Measurements from ENCODE around the gene TRIM9. TPM values are rescaled to one million over a fixed set of nuclear protein-coding genes. Genes with fewer than 3 reads are reported as not detected.

TRIM9 gene
- polyA plus RNA-seq, 4 donors: 0.80 to 1.3 TPM; not detected in 2

DNA sequence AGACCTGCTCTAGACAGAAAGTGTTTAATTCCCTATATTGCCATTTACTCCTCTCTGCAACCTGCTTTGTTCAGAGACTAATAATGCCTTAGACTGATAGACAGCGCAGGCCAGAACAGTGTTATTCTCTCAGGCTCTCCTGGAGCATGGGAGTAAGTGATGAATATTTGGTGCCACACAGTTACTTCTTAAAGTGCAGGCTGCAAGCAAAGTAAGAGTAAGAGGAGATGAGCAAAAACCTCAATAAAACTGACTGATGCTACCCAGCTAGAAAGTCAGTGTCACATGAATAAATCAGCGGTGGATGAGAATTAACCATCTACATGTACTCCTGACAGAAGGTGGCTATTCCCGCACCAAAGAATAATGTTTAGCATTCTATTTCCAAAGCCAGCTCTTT is 9.9 kb downstream of the TRIM9 start:
- no peak for FAIRE-seq

DNA sequence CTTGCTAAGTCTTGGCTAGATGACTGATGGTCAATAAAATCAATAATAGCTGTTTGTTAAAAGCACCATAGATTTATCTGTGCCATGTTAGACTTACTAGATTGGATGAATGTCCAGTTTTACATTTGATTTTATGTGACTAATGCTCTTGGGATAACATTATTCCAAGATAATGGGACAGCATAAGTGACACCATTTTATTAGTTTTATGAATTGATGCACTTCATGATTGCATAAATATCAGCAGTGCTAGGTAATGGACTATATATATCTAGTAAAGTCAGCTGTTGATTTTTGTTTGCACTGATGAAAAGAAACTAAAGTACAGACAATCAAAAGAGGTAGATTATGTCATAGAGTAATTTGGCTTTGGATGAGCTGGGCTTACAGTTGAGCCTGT is 10.4 kb downstream of the TRIM9 start:
- FAIRE-seq (no peak), DNase-seq (no peak)
- Histone ChIP-seq H3K4me1 (ENCODE audit: control insufficient read depth in 3 of 3, insufficient read depth in 2 of 3, low read depth in 1 of 3, low read length in 2 of 3) (no peaks in the 10 kb centered on the region), H3K36me3 (ENCODE audit: control insufficient read depth in 3 of 3, insufficient read depth in 2 of 3, low read depth in 1 of 3, low read length in 3 of 3) (no peaks in the 10 kb centered on the region), H3K4me3 (ENCODE audit: low read depth in 1 of 3, low read length in 3 of 3) (no peak overlapping the region), H3K27me3 (ENCODE audit: control insufficient read depth in 3 of 3, insufficient read depth in 3 of 3, low read length in 3 of 3) (peaks cover 0 to 4% (median 0%) of the 10 kb centered on the region in 3 donors), H3K9me3 (ENCODE audit: control insufficient read depth in 2 of 2, insufficient read depth in 1 of 2, low read depth in 1 of 2, low read length in 1 of 2) (no peaks in the 10 kb centered on the region), H3K27ac (ENCODE audit: low read depth in 1 of 3, low read length in 2 of 3) (no peak overlapping the region)

More for the DNA sequence above, 9.9 kb downstream of the TRIM9 start:
- Histone ChIP-seq H3K27ac (ENCODE audit: low read depth in 1 of 3, low read length in 2 of 3) (no peak overlapping the region), H3K4me1 (ENCODE audit: control insufficient read depth in 3 of 3, insufficient read depth in 2 of 3, low read depth in 1 of 3, low read length in 2 of 3) (no peaks in the 10 kb centered on the region), H3K36me3 (ENCODE audit: control insufficient read depth in 3 of 3, insufficient read depth in 2 of 3, low read depth in 1 of 3, low read length in 3 of 3) (no peaks in the 10 kb centered on the region), H3K27me3 (ENCODE audit: control insufficient read depth in 3 of 3, insufficient read depth in 3 of 3, low read length in 3 of 3) (peaks cover 0 to 4% (median 0%) of the 10 kb centered on the region in 3 donors), H3K9me3 (ENCODE audit: control insufficient read depth in 2 of 2, insufficient read depth in 1 of 2, low read depth in 1 of 2, low read length in 1 of 2) (no peaks in the 10 kb centered on the region), H3K4me3 (ENCODE audit: low read depth in 1 of 3, low read length in 3 of 3) (no peak overlapping the region)
- no peak for DNase-seq
- WGBS, 3 donors: 94 to 99% (median 94%) methylated on average over 3 of the region's 3 CpGs

DNA sequence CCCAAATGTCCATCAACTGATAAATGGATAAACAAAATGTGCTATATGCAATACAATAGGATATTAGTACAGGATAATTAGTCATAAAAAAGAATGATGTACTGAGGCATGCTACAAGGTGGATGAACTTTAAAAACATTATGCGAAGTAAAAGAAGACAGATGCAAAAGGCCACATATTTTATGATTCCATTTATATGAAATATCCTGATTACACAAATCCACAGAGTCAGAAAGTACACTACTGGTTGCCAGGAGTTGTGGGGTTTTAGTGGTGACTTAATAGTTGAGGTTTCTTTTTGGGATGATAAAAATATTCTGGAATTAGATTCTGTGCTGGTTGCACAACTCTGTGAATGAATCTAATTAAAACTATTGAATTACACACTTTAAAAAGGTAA is 12.6 kb downstream of the TRIM9 start:
- Histone ChIP-seq H3K27ac (ENCODE audit: low read depth in 1 of 3, low read length in 2 of 3) (no peak overlapping the region), H3K27me3 (ENCODE audit: control insufficient read depth in 3 of 3, insufficient read depth in 3 of 3, low read length in 3 of 3) (peaks cover 0 to 4% (median 0%) of the 10 kb centered on the region in 3 donors), H3K36me3 (ENCODE audit: control insufficient read depth in 3 of 3, insufficient read depth in 2 of 3, low read depth in 1 of 3, low read length in 3 of 3) (no peaks in the 10 kb centered on the region), H3K9me3 (ENCODE audit: control insufficient read depth in 2 of 2, insufficient read depth in 1 of 2, low read depth in 1 of 2, low read length in 1 of 2) (no peaks in the 10 kb centered on the region), H3K4me1 (ENCODE audit: control insufficient read depth in 3 of 3, insufficient read depth in 2 of 3, low read depth in 1 of 3, low read length in 2 of 3) (no peaks in the 10 kb centered on the region), H3K4me3 (ENCODE audit: low read depth in 1 of 3, low read length in 3 of 3) (no peak overlapping the region)
- FAIRE-seq (no peak), DNase-seq (no peak)
- WGBS, 3 donors: 85 to 93% (median 85%) methylated on average over 1 of the region's 1 CpG

DNA sequence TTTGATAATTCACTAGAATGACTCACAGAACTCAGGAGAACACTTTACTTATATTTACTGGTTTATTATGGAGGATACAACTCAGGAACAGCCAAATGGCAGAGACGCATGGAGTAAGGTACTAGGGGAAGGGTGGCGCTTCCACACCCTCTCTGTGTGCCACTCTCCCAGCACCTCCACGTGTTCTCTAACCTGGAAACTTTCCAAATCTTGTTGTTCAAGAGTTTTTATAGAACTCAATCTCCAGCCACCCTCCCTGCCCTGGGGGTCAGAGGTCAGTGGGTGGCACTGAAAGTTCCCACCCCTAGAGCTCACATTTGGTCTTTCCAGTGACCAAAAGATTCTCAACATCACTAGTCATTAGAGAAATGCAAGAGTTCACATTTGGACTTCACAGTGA is 13.2 kb downstream of the TRIM9 start:
- WGBS, 3 donors: 61 to 65% (median 65%) methylated on average over 3 of the region's 3 CpGs
- DNase-seq (no peak), FAIRE-seq (no peak)
- Histone ChIP-seq H3K27me3 (ENCODE audit: control insufficient read depth in 3 of 3, insufficient read depth in 3 of 3, low read length in 3 of 3) (peaks cover 0 to 4% (median 0%) of the 10 kb centered on the region in 3 donors), H3K9me3 (ENCODE audit: control insufficient read depth in 2 of 2, insufficient read depth in 1 of 2, low read depth in 1 of 2, low read length in 1 of 2) (no peaks in the 10 kb centered on the region), H3K4me3 (ENCODE audit: low read depth in 1 of 3, low read length in 3 of 3) (no peak overlapping the region), H3K36me3 (ENCODE audit: control insufficient read depth in 3 of 3, insufficient read depth in 2 of 3, low read depth in 1 of 3, low read length in 3 of 3) (no peaks in the 10 kb centered on the region), H3K4me1 (ENCODE audit: control insufficient read depth in 3 of 3, insufficient read depth in 2 of 3, low read depth in 1 of 3, low read length in 2 of 3) (no peaks in the 10 kb centered on the region), H3K27ac (ENCODE audit: low read depth in 1 of 3, low read length in 2 of 3) (no peak overlapping the region)

DNA sequence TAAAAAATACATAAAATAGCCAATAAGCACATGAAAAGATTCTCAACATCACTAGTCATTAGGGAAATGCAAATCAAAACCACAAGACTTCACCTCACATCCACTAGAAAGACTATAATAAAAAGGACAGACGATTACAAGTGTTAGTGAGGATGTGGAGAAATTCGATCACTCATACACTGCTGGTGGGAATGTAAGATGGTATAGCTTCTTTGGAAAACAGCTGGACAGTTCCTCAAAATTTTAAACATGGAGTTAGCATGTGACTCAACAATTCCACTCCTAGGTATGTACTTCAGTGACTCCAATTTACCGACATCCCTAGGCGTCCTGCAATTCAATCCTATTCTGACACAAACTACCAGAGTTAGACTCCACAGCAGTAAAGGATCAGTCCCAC is 13.7 kb downstream of the TRIM9 start:
- H3K27ac ChIP-seq (ENCODE audit: low read depth in 1 of 3, low read length in 2 of 3): no peak overlapping the region
- H3K4me3 ChIP-seq (ENCODE audit: low read depth in 1 of 3, low read length in 3 of 3): no peak overlapping the region
- DNase-seq: no peak
- 85 to 92% (median 86%) methylated on average over 4 of the region's 4 CpGs for WGBS, 3 donors
- H3K36me3 ChIP-seq (ENCODE audit: control insufficient read depth in 3 of 3, insufficient read depth in 2 of 3, low read depth in 1 of 3, low read length in 3 of 3): no peaks in the 10 kb centered on the region
- H3K9me3 ChIP-seq (ENCODE audit: control insufficient read depth in 2 of 2, insufficient read depth in 1 of 2, low read depth in 1 of 2, low read length in 1 of 2): no peaks in the 10 kb centered on the region
- H3K27me3 ChIP-seq (ENCODE audit: control insufficient read depth in 3 of 3, insufficient read depth in 3 of 3, low read length in 3 of 3): peaks cover 0 to 4% (median 0%) of the 10 kb centered on the region in 3 donors
- FAIRE-seq: no peak
- H3K4me1 ChIP-seq (ENCODE audit: control insufficient read depth in 3 of 3, insufficient read depth in 2 of 3, low read depth in 1 of 3, low read length in 2 of 3): no peaks in the 10 kb centered on the region

DNA sequence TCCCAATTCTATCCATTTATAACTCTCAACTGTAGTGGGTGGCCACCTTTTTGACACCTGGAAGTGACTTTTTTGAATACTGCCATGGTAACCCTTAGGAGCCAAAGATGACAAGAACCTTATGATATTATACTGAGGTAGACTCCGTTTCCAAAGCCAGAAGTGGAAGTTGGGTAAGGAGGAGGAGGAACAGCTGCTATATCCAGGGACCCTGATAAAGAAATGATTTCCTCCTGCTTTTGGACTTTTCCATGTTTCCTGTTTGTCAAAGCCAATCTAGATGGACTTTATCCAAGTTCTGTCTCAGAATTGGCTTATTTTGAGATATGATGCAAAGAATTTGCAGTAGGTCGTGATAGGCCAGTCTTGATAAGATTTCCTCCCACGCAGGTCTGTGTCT is 14.3 kb downstream of the TRIM9 start:
- Histone ChIP-seq H3K27me3 (ENCODE audit: control insufficient read depth in 3 of 3, insufficient read depth in 3 of 3, low read length in 3 of 3) (peaks cover 0 to 4% (median 0%) of the 10 kb centered on the region in 3 donors), H3K36me3 (ENCODE audit: control insufficient read depth in 3 of 3, insufficient read depth in 2 of 3, low read depth in 1 of 3, low read length in 3 of 3) (no peaks in the 10 kb centered on the region), H3K27ac (ENCODE audit: low read depth in 1 of 3, low read length in 2 of 3) (no peak overlapping the region), H3K4me3 (ENCODE audit: low read depth in 1 of 3, low read length in 3 of 3) (no peak overlapping the region), H3K4me1 (ENCODE audit: control insufficient read depth in 3 of 3, insufficient read depth in 2 of 3, low read depth in 1 of 3, low read length in 2 of 3) (no peaks in the 10 kb centered on the region), H3K9me3 (ENCODE audit: control insufficient read depth in 2 of 2, insufficient read depth in 1 of 2, low read depth in 1 of 2, low read length in 1 of 2) (no peaks in the 10 kb centered on the region)
- FAIRE-seq (no peak), DNase-seq (no peak)
- WGBS, 3 donors: 28 to 45% (median 28%) methylated on average over 3 of the region's 3 CpGs

DNA sequence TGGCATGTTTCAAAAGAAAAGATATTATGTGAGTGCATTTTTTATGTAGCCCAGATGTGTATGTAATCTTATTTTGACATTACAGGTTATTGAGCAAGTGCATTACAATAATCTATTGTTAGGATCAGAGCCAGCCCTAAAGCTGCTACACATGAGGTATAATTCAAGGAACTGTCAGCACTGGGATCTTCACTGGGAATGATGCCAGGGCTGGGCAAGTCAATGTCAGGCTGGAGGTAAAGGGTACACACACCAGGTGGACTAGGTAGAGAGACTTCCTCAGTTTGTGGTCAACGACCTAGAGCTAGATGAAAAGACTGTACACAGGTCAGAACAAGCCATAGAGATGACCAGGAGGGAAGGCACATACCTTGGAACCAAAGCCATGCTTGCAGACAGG is 15.4 kb downstream of the TRIM9 start:
- FAIRE-seq: no peak
- 0 to 30% (median 8%) methylated on average over 1 of the region's 1 CpG for WGBS, 3 donors
- no peaks in the 10 kb centered on the region for H3K9me3 ChIP-seq (ENCODE audit: control insufficient read depth in 2 of 2, insufficient read depth in 1 of 2, low read depth in 1 of 2, low read length in 1 of 2)
- no peak overlapping the region for H3K4me3 ChIP-seq (ENCODE audit: low read depth in 1 of 3, low read length in 3 of 3)
- no peaks in the 10 kb centered on the region for H3K27me3 ChIP-seq (ENCODE audit: control insufficient read depth in 3 of 3, insufficient read depth in 3 of 3, low read length in 3 of 3)
- H3K36me3 ChIP-seq (ENCODE audit: control insufficient read depth in 3 of 3, insufficient read depth in 2 of 3, low read depth in 1 of 3, low read length in 3 of 3): no peaks in the 10 kb centered on the region
- no peak for DNase-seq
- H3K4me1 ChIP-seq (ENCODE audit: control insufficient read depth in 3 of 3, insufficient read depth in 2 of 3, low read depth in 1 of 3, low read length in 2 of 3): no peaks in the 10 kb centered on the region
- H3K27ac ChIP-seq (ENCODE audit: low read depth in 1 of 3, low read length in 2 of 3): no peak overlapping the region

DNA sequence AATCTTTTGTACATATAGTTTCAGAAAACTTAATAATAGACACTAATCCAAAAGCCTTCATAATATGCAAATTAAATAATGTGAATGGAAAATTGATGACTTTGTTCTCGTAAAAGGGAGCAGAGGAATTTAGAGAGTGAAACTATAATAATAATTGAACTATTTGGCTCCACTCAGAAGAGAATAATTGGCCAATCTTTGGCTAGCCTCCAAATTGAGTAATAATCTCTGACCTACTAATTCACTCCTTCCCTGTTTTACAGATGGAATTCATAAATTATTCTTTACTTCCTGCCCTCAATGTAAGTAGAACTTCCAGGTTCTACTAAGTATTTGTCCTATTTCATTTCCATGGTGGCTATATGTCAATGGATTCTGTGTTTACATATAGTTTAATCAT is 15.8 kb downstream of the TRIM9 start:
- 20 to 42% (median 29%) methylated on average over 1 of the region's 1 CpG for WGBS, 3 donors
- no peak for FAIRE-seq

DNA sequence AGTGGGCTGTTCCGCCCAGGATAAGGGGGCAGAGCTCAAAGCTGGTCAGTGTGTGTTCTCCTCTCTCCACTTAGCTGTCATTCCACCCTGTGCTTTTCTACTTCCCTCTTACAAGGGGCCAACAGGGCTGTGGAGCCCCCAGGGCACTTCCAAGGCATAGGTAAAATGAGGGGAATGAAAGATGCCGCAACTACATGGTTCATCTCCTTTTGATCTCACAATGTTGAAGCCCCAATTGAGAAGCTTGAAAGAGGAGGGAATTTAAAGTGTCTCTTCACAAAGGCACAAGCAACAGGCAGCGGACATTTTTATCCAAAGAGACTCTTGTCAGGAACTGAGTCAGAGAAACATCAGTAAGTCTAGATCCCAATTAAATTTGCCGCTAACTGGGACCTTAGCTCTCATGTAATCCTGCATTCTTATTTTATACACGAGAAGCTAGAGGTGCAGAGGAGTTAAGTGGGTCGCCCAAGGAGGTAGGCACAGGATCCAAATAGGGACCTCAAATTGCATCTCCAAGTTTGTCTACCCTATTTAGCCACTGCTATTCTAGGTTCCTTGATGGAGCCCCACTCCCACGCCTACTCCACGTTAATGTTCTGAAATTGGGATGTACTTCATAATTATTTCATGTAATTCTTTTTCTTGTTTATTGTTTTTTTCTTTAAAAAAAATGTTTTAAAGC is 20.1 kb downstream of the TRIM9 start:
- H3K36me3 ChIP-seq (ENCODE audit: control insufficient read depth in 3 of 3, insufficient read depth in 2 of 3, low read depth in 1 of 3, low read length in 3 of 3): no peaks in the 10 kb centered on the region
- no peak for FAIRE-seq
- no peak overlapping the region for H3K27ac ChIP-seq (ENCODE audit: low read depth in 1 of 3, low read length in 2 of 3)
- H3K4me3 ChIP-seq (ENCODE audit: low read depth in 1 of 3, low read length in 3 of 3): no peak overlapping the region
- no peak for DNase-seq
- no peaks in the 10 kb centered on the region for H3K27me3 ChIP-seq (ENCODE audit: control insufficient read depth in 3 of 3, insufficient read depth in 3 of 3, low read length in 3 of 3)
- 88 to 95% (median 90%) methylated on average over 8 of the region's 8 CpGs for WGBS, 3 donors
- no peaks in the 10 kb centered on the region for H3K9me3 ChIP-seq (ENCODE audit: control insufficient read depth in 2 of 2, insufficient read depth in 1 of 2, low read depth in 1 of 2, low read length in 1 of 2)
- H3K4me1 ChIP-seq (ENCODE audit: control insufficient read depth in 3 of 3, insufficient read depth in 2 of 3, low read depth in 1 of 3, low read length in 2 of 3): no peaks in the 10 kb centered on the region

More for the DNA sequence above, 15.8 kb downstream of the TRIM9 start:
- H3K27ac ChIP-seq (ENCODE audit: low read depth in 1 of 3, low read length in 2 of 3): no peak overlapping the region
- no peaks in the 10 kb centered on the region for H3K36me3 ChIP-seq (ENCODE audit: control insufficient read depth in 3 of 3, insufficient read depth in 2 of 3, low read depth in 1 of 3, low read length in 3 of 3)
- no peaks in the 10 kb centered on the region for H3K4me1 ChIP-seq (ENCODE audit: control insufficient read depth in 3 of 3, insufficient read depth in 2 of 3, low read depth in 1 of 3, low read length in 2 of 3)
- no peaks in the 10 kb centered on the region for H3K27me3 ChIP-seq (ENCODE audit: control insufficient read depth in 3 of 3, insufficient read depth in 3 of 3, low read length in 3 of 3)
- H3K9me3 ChIP-seq (ENCODE audit: control insufficient read depth in 2 of 2, insufficient read depth in 1 of 2, low read depth in 1 of 2, low read length in 1 of 2): no peaks in the 10 kb centered on the region
- no peak for DNase-seq
- no peak overlapping the region for H3K4me3 ChIP-seq (ENCODE audit: low read depth in 1 of 3, low read length in 3 of 3)
